ENCODE data around the gene SUSD4.

The SUSD4 gene

DNA sequence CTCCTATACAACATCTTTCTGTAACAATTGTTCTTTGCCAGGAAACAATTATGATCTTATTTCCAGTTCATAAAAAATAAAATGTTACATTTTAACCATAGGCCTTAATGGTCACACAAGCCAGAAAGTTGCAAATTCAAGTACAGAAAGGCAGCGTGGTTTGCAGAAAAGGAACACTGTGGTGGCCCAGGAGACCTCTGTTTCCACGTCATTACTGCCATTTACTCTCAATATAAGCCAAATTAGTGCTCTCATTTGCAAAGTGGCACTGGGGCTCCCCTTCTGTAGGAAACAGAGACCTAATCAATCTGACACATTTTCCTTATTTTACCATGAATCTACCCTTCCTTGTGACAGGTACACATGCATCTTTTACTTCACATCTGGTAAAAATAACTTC, 141.6 kb downstream of the SUSD4 start:
- TF ChIP-seq EZH2phosphoT487 (IDR thresholded peaks at IDR 0.05; ENCODE audit: borderline replicate concordance) = no peak
- TF ChIP-seq, protein P1, sequence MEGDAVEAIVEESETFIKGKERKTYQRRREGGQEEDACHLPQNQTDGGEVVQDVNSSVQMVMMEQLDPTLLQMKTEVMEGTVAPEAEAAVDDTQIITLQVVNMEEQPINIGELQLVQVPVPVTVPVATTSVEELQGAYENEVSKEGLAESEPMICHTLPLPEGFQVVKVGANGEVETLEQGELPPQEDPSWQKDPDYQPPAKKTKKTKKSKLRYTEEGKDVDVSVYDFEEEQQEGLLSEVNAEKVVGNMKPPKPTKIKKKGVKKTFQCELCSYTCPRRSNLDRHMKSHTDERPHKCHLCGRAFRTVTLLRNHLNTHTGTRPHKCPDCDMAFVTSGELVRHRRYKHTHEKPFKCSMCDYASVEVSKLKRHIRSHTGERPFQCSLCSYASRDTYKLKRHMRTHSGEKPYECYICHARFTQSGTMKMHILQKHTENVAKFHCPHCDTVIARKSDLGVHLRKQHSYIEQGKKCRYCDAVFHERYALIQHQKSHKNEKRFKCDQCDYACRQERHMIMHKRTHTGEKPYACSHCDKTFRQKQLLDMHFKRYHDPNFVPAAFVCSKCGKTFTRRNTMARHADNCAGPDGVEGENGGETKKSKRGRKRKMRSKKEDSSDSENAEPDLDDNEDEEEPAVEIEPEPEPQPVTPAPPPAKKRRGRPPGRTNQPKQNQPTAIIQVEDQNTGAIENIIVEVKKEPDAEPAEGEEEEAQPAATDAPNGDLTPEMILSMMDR (conservative IDR thresholded peaks at IDR 0.05; ENCODE audit: low read length) = no peak
- Histone ChIP-seq H3K36me3 (ENCODE audit: insufficient read depth, low read length) (no peaks in the 10 kb centered on the region), H2AFZ (ENCODE audit: low read length) (no peak overlapping the region)

DNA sequence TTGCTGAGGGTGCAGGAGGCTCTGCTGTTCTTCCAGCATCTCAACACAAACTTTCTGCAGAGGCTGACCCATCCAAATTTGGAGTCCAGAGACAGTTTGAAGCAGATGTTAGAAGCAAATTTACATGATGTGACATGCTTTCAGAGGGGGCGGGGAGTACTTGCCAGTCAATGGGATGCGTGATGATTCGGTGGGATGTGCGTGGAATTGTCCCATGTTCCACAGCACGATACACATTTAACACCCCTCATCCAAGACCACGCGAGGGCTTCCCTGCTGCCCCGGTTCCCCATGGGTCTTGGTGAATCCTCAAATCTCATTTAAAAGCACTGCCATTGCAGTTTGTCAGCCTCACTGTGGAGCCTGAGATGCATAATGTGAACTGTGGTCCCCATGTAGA, 142.3 kb downstream of the SUSD4 start:
- H3K4me3 ChIP-seq (ENCODE audit: low read length, poor library complexity, severe bottlenecking) = no peak overlapping the region
- no peaks in the 10 kb centered on the region for H3K4me1 ChIP-seq (ENCODE audit: insufficient read depth, low read length, poor library complexity, severe bottlenecking)
- no peaks in the 10 kb centered on the region for H3K36me3 ChIP-seq (ENCODE audit: insufficient read depth, low read length)
- H3K9me2 ChIP-seq (replicated peaks; ENCODE audit: low read depth, low read length) = no peaks in the 10 kb centered on the region
- H3K4me2 ChIP-seq (ENCODE audit: low read depth, low read length, poor library complexity, severe bottlenecking) = no peak overlapping the region
- TF ChIP-seq EZH2phosphoT487 (IDR thresholded peaks at IDR 0.05; ENCODE audit: borderline replicate concordance) = no peak
- TF ChIP-seq, protein P1 (conservative IDR thresholded peaks at IDR 0.05; ENCODE audit: low read length) = no peak
- H3K79me2 ChIP-seq (ENCODE audit: insufficient read depth, low read length) = no peaks in the 10 kb centered on the region
- peaks cover 6% of the 10 kb centered on the region; the same call in 1 of the 2 replicates for H3K9me3 ChIP-seq (ENCODE audit: insufficient read depth, low read depth, low read length)
- no peak overlapping the region for H3K9ac ChIP-seq (ENCODE audit: low read depth, low read length, poor library complexity, severe bottlenecking)
- H4K20me1 ChIP-seq (ENCODE audit: insufficient read depth, low read length, poor library complexity, severe bottlenecking) = no peaks in the 10 kb centered on the region
- H3K27me3 ChIP-seq (ENCODE audit: insufficient read depth, low read length, poor library complexity, severe bottlenecking) = no peaks in the 10 kb centered on the region
- H2AFZ ChIP-seq (ENCODE audit: low read length) = no peak overlapping the region
- no peaks in the 10 kb centered on the region for H3F3A ChIP-seq (ENCODE audit: low read depth)

More for the DNA sequence above, 141.6 kb downstream of the SUSD4 start:
- Histone ChIP-seq H3K4me2 (ENCODE audit: low read depth, low read length, poor library complexity, severe bottlenecking) (no peak overlapping the region), H3K4me1 (ENCODE audit: insufficient read depth, low read length, poor library complexity, severe bottlenecking) (no peaks in the 10 kb centered on the region), H4K20me1 (ENCODE audit: insufficient read depth, low read length, poor library complexity, severe bottlenecking) (no peaks in the 10 kb centered on the region), H3K9me2 (replicated peaks; ENCODE audit: low read depth, low read length) (no peaks in the 10 kb centered on the region), H3F3A (ENCODE audit: low read depth) (no peaks in the 10 kb centered on the region), H3K9ac (ENCODE audit: low read depth, low read length, poor library complexity, severe bottlenecking) (no peak overlapping the region), H3K4me3 (ENCODE audit: low read length, poor library complexity, severe bottlenecking) (no peak overlapping the region), H3K9me3 (ENCODE audit: insufficient read depth, low read depth, low read length) (peaks cover 6% of the 10 kb centered on the region; the same call in 1 of the 2 replicates), H3K79me2 (ENCODE audit: insufficient read depth, low read length) (no peaks in the 10 kb centered on the region), H3K27me3 (ENCODE audit: insufficient read depth, low read length, poor library complexity, severe bottlenecking) (no peaks in the 10 kb centered on the region)

DNA sequence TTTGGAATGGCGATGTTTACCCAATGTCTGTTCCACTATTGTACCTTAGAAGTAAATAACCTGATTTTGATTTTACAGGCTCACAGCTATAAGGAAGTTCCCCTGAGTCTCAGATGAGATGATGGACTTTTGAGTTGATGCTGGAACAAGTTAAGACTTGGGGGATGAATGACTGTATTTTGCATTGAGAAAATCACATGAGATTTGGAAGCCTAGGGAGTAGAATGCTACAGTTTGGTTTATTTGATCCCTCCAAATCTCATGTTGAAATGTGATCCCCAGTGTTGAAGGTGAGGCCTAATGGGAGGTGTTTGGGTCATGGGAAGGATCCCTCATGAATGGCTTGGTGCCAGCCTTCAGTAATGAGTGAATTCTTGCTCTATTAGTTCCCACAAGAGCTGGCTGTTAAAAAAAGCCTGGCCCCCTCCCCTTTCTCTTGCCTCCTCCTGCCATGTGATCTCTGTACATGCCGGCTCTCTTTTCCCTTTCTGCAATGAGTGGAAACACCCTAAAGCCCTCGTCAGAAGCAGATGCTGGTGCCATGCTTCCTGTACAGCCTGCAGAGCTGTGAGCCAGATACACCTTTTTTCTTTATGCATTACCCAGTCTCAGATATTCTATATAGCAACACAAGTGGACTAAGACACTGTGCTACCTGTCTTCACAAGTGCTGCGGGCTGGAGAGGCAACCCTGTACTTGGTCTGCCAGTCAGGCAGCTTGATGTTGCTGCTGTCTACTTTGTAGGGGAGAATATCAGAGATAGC, 143.9 kb downstream of the SUSD4 start:
- Histone ChIP-seq H3K36me3 (ENCODE audit: insufficient read depth, low read length) (no peaks in the 10 kb centered on the region), H3K9ac (ENCODE audit: low read depth, low read length, poor library complexity, severe bottlenecking) (no peak overlapping the region), H3K4me3 (ENCODE audit: low read length, poor library complexity, severe bottlenecking) (no peak overlapping the region), H3K79me2 (ENCODE audit: insufficient read depth, low read length) (no peaks in the 10 kb centered on the region), H4K20me1 (ENCODE audit: insufficient read depth, low read length, poor library complexity, severe bottlenecking) (no peaks in the 10 kb centered on the region), H3K27me3 (ENCODE audit: insufficient read depth, low read length, poor library complexity, severe bottlenecking) (no peaks in the 10 kb centered on the region), H3K9me2 (replicated peaks; ENCODE audit: low read depth, low read length) (no peaks in the 10 kb centered on the region), H3K9me3 (ENCODE audit: insufficient read depth, low read depth, low read length) (peaks cover 6% of the 10 kb centered on the region; the same call in 1 of the 2 replicates), H3K4me2 (ENCODE audit: low read depth, low read length, poor library complexity, severe bottlenecking) (no peak overlapping the region), H2AFZ (ENCODE audit: low read length) (no peak overlapping the region), H3F3A (ENCODE audit: low read depth) (no peaks in the 10 kb centered on the region), H3K4me1 (ENCODE audit: insufficient read depth, low read length, poor library complexity, severe bottlenecking) (no peaks in the 10 kb centered on the region)
- TF ChIP-seq, protein P1 (conservative IDR thresholded peaks at IDR 0.05; ENCODE audit: low read length) = no peak
- no peak for TF ChIP-seq EZH2phosphoT487 (IDR thresholded peaks at IDR 0.05; ENCODE audit: borderline replicate concordance)
